IMR-90 (cell line): ENCODE data around the gene TTC7B.

Experiments used
- BHLHE40 ChIP-seq: fragments of 150-350 bp; IDR thresholded peaks from 2 replicates; pipeline ENCODE4 v1.6.1; 2016; ENCODE audit warnings: mild to moderate bottlenecking, low read depth, low read length
- CEBPB ChIP-seq: IDR thresholded peaks from 2 replicates; pipeline ENCODE4 v1.6.1; 2012; ENCODE audit warnings: low read depth, low read length, improper control_type of control experiment
- MAZ ChIP-seq: IDR thresholded peaks from 2 replicates; pipeline ENCODE4 v1.6.1; 2012; ENCODE audit warnings: low read depth, mild to moderate bottlenecking, low read length, improper control_type of control experiment, moderate library complexity, borderline replicate concordance
- POLR2A ChIP-seq: IDR thresholded peaks from 2 replicates; pipeline ENCODE4 v1.6.1; 2012; ENCODE audit warnings: mild to moderate bottlenecking, low read depth, low read length
- RAD21 ChIP-seq: IDR thresholded peaks from 2 replicates; pipeline ENCODE4 v1.6.1; 2012; ENCODE audit warnings: low read length, improper control_type of control experiment
- RFX5 ChIP-seq: IDR thresholded peaks from 2 replicates; pipeline ENCODE4 v1.8.0; 2012; ENCODE audit warnings: low read depth, mild to moderate bottlenecking, low read length, moderate library complexity
- TF ChIP-seq, protein P1 (sequence below): conservative IDR thresholded peaks from 2 replicates; pipeline ENCODE4 v1.5.1; 2012; ENCODE audit warnings: mild to moderate bottlenecking, low read depth, low read length, improper control_type of control experiment
- TF ChIP-seq, protein P2 (sequence below): fragments of 150-350 bp; IDR thresholded peaks from 2 replicates; pipeline ENCODE4 v1.6.1; 2017; ENCODE audit warnings: mild to moderate bottlenecking, antibody characterized with exemption, low read length, low read depth

DNA sequence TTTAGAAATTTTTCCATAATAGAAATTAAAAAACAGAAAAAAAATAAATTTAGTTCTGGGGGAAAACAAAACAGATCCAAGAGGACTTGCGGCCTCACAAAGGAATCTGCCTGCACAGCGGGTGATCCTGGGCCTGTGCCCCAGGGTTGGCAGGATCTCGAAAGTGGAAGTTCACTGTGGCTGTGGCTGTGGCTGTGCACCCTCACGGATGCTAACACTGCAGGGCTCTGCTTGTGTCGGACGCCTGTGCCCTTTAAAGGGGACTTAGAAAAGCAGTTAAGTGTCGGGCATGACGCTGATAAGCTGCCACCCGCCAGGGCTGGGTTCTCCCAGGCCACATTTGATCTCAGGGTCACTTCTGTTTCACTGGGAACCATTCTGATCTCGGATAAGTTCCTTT lies 209.1 kb downstream of the TTC7B start:
- no peak for TF ChIP-seq BHLHE40
- no peak for TF ChIP-seq POLR2A
- TF ChIP-seq, protein P1, sequence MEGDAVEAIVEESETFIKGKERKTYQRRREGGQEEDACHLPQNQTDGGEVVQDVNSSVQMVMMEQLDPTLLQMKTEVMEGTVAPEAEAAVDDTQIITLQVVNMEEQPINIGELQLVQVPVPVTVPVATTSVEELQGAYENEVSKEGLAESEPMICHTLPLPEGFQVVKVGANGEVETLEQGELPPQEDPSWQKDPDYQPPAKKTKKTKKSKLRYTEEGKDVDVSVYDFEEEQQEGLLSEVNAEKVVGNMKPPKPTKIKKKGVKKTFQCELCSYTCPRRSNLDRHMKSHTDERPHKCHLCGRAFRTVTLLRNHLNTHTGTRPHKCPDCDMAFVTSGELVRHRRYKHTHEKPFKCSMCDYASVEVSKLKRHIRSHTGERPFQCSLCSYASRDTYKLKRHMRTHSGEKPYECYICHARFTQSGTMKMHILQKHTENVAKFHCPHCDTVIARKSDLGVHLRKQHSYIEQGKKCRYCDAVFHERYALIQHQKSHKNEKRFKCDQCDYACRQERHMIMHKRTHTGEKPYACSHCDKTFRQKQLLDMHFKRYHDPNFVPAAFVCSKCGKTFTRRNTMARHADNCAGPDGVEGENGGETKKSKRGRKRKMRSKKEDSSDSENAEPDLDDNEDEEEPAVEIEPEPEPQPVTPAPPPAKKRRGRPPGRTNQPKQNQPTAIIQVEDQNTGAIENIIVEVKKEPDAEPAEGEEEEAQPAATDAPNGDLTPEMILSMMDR, result no peak
- no peak for TF ChIP-seq MAZ
- no peak for TF ChIP-seq RAD21
- no peak for TF ChIP-seq RFX5
- TF ChIP-seq CEBPB, result no peak
- TF ChIP-seq, protein P2, sequence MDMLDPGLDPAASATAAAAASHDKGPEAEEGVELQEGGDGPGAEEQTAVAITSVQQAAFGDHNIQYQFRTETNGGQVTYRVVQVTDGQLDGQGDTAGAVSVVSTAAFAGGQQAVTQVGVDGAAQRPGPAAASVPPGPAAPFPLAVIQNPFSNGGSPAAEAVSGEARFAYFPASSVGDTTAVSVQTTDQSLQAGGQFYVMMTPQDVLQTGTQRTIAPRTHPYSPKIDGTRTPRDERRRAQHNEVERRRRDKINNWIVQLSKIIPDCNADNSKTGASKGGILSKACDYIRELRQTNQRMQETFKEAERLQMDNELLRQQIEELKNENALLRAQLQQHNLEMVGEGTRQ, result no peak
